Measurements from ENCODE around the gene RNF19B. TPM values are rescaled to one million over a fixed set of nuclear protein-coding genes. Genes with fewer than 3 reads are reported as not detected.
A peak's percentile ranks its signal among the peaks of the same experiment; 100 is the strongest.

The RNF19B gene
- total and polyA plus RNA-seq, 2 of the 8 experiments (the other 6 are each of a cell fraction or from before 2014, with no cell fraction given) = 9.2 to 11.2 TPM

DNA sequence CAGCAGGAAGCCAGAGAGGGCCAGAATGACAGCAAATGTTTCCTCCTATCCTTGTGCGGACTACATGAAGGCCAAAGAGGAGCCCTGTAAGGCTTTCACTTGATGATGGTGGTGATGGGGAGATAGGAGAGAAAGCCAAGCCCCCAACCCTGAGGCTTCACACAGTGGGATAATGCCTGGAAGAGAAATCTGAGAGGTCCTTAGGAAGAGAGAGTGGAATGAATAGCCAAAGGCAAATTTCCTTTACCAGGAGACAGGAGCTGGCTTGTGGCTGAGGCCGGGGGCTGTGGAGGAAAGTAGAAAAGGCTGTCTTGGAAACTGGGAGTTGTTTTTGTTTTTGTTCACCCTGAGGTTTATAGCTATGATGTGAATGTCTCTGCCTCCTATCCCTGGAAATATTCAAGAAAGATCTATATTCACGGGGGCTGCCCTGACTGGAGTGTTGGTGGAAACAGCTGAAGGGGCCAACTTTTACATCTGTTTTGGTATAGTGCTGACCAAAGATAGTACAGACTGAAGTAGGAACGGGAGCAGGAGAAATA is 13.0 kb upstream of the RNF19B start:
- Histone ChIP-seq H3K23ac (ENCODE audit: insufficient read length) (no peak overlapping the region), H2BK120ac (replicated peaks; ENCODE audit: low read depth, low read length) (no peak overlapping the region), H2BK15ac (ENCODE audit: low read length) (no peak overlapping the region), H2BK12ac (ENCODE audit: low read depth, low read length) (no peak overlapping the region), H4K5ac (ENCODE audit: insufficient read length, low read depth, low read length) (no peak overlapping the region), H3K18ac (ENCODE audit: extremely low read depth, low read length) (no peak overlapping the region), H3K36me3 (ENCODE audit: control insufficient read depth in 2 of 4, insufficient read depth in 4 of 4, low read length in 3 of 4) (no peaks in the 10 kb centered on the region), H3K4me3 (ENCODE audit: extremely low read depth in 1 of 4, insufficient read depth in 2 of 4, low read depth in 3 of 4, low read length in 4 of 4) (no peak overlapping the region), H3K27ac (ENCODE audit: low read depth, low read length) (no peak overlapping the region), H2BK20ac (ENCODE audit: low read length) (no peak overlapping the region), H4K8ac (ENCODE audit: extremely low read depth, insufficient read depth, low read length) (no peak overlapping the region), H3K4ac (replicated peaks; ENCODE audit: insufficient read length, low read depth, low read length) (no peak overlapping the region), H3K9me3 (ENCODE audit: insufficient read depth in 2 of 2, low read depth in 1 of 2, low read length in 1 of 2) (peaks cover 0 to 13% of the 10 kb centered on the region in 2 experiments; a peak in 2 of 4 replicates), H2AFZ (ENCODE audit: low read length) (no peak overlapping the region), H3K23me2 (ENCODE audit: low read depth, low read length) (peaks cover 5% of the 10 kb centered on the region; the same call in 1 of the 2 replicates), H3K27me3 (replicated peaks in 1 of 4; ENCODE audit: control insufficient read depth in 3 of 4, extremely low read depth in 1 of 4, insufficient read depth in 3 of 4, low read length in 3 of 4) (peaks cover 0 to 2% (median 0%) of the 10 kb centered on the region in 4 experiments; a peak in 2 of 7 replicates), H3K9ac (replicated peaks in 1 of 4; ENCODE audit: extremely low read depth in 1 of 4, low read depth in 3 of 4, low read length in 3 of 4) (no peak overlapping the region), H3K56ac (replicated peaks; ENCODE audit: insufficient read length, low read depth, low read length) (no peak overlapping the region), H2AK5ac (ENCODE audit: low read depth, low read length) (peak overlapping the region; percentile 40; the same call in 1 of the 2 replicates), H3K79me1 (ENCODE audit: low read depth, low read length) (no peaks in the 10 kb centered on the region), H4K20me1 (replicated peaks in 1 of 2; ENCODE audit: control insufficient read depth in 1 of 2, insufficient read depth in 2 of 2, low read length in 2 of 2) (no peaks in the 10 kb centered on the region), H4K91ac (replicated peaks; ENCODE audit: insufficient read length, low read length) (no peak overlapping the region), H2BK5ac (ENCODE audit: low read depth, low read length) (no peak overlapping the region), H3K14ac (ENCODE audit: insufficient read length) (no peak overlapping the region), H3K4me1 (replicated peaks in 1 of 4; ENCODE audit: control insufficient read depth in 3 of 4, insufficient read depth in 4 of 4, low read length in 3 of 4) (peaks cover 0 to 12% (median 6%) of the 10 kb centered on the region in 4 experiments; a peak in 4 of 7 replicates), H3K4me2 (ENCODE audit: insufficient read depth in 1 of 2, low read depth in 2 of 2, low read length in 2 of 2) (no peak overlapping the region), H3K79me2 (ENCODE audit: control insufficient read depth in 1 of 2, insufficient read depth in 2 of 2, low read length in 2 of 2) (no peaks in the 10 kb centered on the region)
- 78% methylated on average over 4 of the region's 4 CpGs; no CpG with 5 or more reads in 1 of the 2 experiments for WGBS, 2 experiments (ENCODE audit: extremely low coverage in 1 of 2, insufficient coverage in 1 of 2, insufficient read length in 1 of 2, insufficient replicate concordance in 2 of 2, low coverage in 1 of 2, low lambda C conversion rate in 2 of 2, missing lambda C conversion rate in 1 of 2)
- DNase-seq (ENCODE audit: low read depth in 1 of 2, low spot score in 2 of 2) = no peak
- CTCF ChIA-PET (ENCODE audit: partially characterized antibody) = interaction anchor here (0.6 to 1.1 kb wide), 3 partner anchors 24 to 88 kb away, joined by 3 to 6 read pairs (median 3); no protein-coding TSS in a partner anchor
- POLR2A ChIA-PET (ENCODE audit: partially characterized antibody) = interaction anchor here (0.8 to 1.4 kb wide), 3 partner anchors 13 to 101 kb away, joined by 3 to 4 read pairs (median 3); partner anchors contain the start of gene RNF19B
- no peak for FAIRE-seq
- TF ChIP-seq RBBP5 (IDR thresholded peaks at IDR 0.05; ENCODE audit: borderline replicate concordance, low read depth, low read length) (no peak), EGR1 (IDR thresholded peaks at IDR 0.05; ENCODE audit: borderline replicate concordance, low read depth, low read length) (no peak), MAFK (IDR thresholded peaks at IDR 0.05; ENCODE audit: low read depth, low read length) (no peak), SAP30 (IDR thresholded peaks at IDR 0.05; ENCODE audit: insufficient read depth, insufficient replicate concordance, low read length) (no peak), BACH1 (IDR thresholded peaks at IDR 0.05; ENCODE audit: low read length) (no peak), CTBP2 (IDR thresholded peaks at IDR 0.05; ENCODE audit: borderline replicate concordance, insufficient read depth, insufficient read length, low read length) (no peak), JUN (IDR thresholded peaks at IDR 0.05; ENCODE audit: low read depth, low read length) (no peak), RNF2 (IDR thresholded peaks at IDR 0.05; ENCODE audit: borderline replicate concordance, low read depth, low read length, missing control alignments, poor library complexity, severe bottlenecking) (no peak), TEAD4 (IDR thresholded peaks at IDR 0.05; ENCODE audit: low read depth, low read length) (no peak), SIN3A (conservative IDR thresholded peaks at IDR 0.05 in 1 of 2, IDR thresholded peaks at IDR 0.05 in 1 of 2; ENCODE audit: low read depth in 1 of 2, low read length in 2 of 2) (no peak), POU5F1 (IDR thresholded peaks at IDR 0.05; ENCODE audit: low read depth, low read length) (no peak), KDM4A (IDR thresholded peaks at IDR 0.05; ENCODE audit: low read depth, low read length, severe bottlenecking) (no peak)
